ENCODE results near the gene CDK16. TPM values are rescaled to one million over a fixed set of nuclear protein-coding genes. Genes with fewer than 3 reads are reported as not detected.

The CDK16 gene
- polyA plus RNA-seq, 1 of the 3 experiments (the other 2 are of a cell fraction), result 116 TPM

DNA sequence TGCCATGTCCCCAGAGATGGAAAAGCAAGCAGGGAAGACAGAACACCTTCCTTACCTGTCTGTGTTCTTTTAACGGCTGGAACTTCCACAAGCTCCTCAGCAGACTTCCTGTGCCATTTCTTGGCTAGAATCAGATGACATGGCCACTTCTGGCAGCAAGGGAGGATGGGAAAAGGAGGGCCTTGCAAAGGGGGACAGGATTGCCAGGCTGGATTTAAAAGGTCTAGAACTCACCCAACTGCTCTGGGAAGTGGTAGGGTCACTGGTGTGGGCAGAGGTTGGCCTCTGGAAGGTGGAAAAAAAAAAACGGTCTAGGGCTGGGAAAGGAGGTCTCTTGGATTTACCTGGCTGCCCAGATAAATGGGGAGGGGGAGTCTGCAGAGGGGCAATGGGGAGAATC, 12.7 kb downstream of the CDK16 start:
- Histone ChIP-seq H3K9me2 (no peaks in the 10 kb centered on the region), H3K36me3 (replicated peaks in 1 of 2; ENCODE audit: control insufficient read depth in 1 of 2, insufficient read depth in 2 of 2, low read length in 1 of 2) (peaks cover 8 to 34% of the 10 kb centered on the region in 2 experiments), H3K4me2 (no peak overlapping the region), H3K27ac (ENCODE audit: low read depth in 2 of 2, low read length in 1 of 2) (no peak overlapping the region), H3F3A (replicated peaks; ENCODE audit: insufficient read depth) (peaks cover 23% of the 10 kb centered on the region), H3K9me3 (no peaks in the 10 kb centered on the region), H4K20me1 (ENCODE audit: insufficient read depth) (peaks cover 10% of the 10 kb centered on the region; the same call in 1 of the 2 replicates), H3K27me3 (ENCODE audit: insufficient read depth) (no peaks in the 10 kb centered on the region), H3K4me3 (ENCODE audit: low read depth in 2 of 2, low read length in 1 of 2) (no peak overlapping the region), H3K4me1 (ENCODE audit: control insufficient read depth in 1 of 2, insufficient read depth in 2 of 2, low read depth in 1 of 2, low read length in 1 of 2) (peaks cover 0 to 7% of the 10 kb centered on the region in 2 experiments; a peak in 2 of 4 replicates), H2AFZ (ENCODE audit: low read depth) (no peak overlapping the region), H3K79me2 (ENCODE audit: insufficient read depth) (peaks cover 25% of the 10 kb centered on the region), H3K9ac (no peak overlapping the region)
- TF ChIP-seq RAD21 (IDR thresholded peaks at IDR 0.05; ENCODE audit: low read length) (no peak), MAX (IDR thresholded peaks at IDR 0.05; ENCODE audit: low read depth) (no peak), EP300 (IDR thresholded peaks at IDR 0.05; ENCODE audit: borderline replicate concordance in 1 of 2, low read depth in 1 of 2, low read length in 1 of 2) (no peak), NRF1 (IDR thresholded peaks at IDR 0.05; ENCODE audit: low read depth, low read length) (no peak), IRF3 (IDR thresholded peaks at IDR 0.05; ENCODE audit: low read depth, low read length) (no peak)
- 53% methylated on average over 2 of the region's 2 CpGs for WGBS (ENCODE audit: low lambda C conversion rate)
- ChIA-PET CTCF (interaction anchor here (0.7 to 1.3 kb wide), 2 partner anchors 12 to 293 kb away, joined by 3 read pairs; partner anchors contain the start of gene CDK16), POLR2A (no interaction called here)
- no peak for DNase-seq

DNA sequence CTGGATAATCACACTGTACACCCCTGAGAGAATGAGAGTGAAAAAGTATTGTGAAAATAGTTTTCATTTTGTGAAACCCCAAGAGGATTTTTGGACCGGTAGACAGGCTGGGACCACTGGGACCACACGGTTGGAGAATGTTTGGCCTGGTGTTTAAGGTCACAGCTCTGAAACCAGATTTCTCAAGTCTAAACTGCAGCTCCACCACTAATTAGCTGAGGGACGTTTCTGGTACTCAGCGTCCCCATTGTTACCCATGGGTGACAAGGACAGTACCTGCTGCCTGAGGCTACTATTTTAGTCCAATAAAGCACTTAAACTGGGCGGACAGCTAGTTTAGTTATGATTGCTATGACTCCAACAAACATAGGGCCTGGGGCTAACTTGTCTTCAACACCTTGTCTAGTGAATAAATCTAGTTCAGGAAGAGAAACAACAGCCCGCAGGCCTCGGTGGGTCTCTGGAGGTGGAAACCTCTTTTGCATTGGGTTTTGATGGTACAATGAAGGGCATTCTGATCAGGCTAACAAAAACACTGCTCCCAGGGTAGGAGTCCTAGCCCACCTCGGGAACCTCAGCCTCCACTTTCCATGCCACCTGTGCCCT, 13.8 kb downstream of the CDK16 start:
- H3K4me1 ChIP-seq (ENCODE audit: control insufficient read depth in 1 of 2, insufficient read depth in 2 of 2, low read depth in 1 of 2, low read length in 1 of 2), result peaks cover 0 to 10% of the 10 kb centered on the region in 2 experiments; a peak in 2 of 4 replicates
- no peaks in the 10 kb centered on the region for H3K27me3 ChIP-seq (ENCODE audit: insufficient read depth)
- peak overlapping the region; percentile 78 to 83 for H3K4me3 ChIP-seq (ENCODE audit: low read depth in 2 of 2, low read length in 1 of 2)
- H3F3A ChIP-seq (replicated peaks; ENCODE audit: insufficient read depth), result peaks cover 23% of the 10 kb centered on the region
- H2AFZ ChIP-seq (ENCODE audit: low read depth), result peak overlapping the region; percentile 78
- TF ChIP-seq RCOR1 (IDR thresholded peaks at IDR 0.05; ENCODE audit: low read length) (no peak), TEAD4 (IDR thresholded peaks at IDR 0.05; ENCODE audit: borderline replicate concordance, insufficient read depth) (no peak)
- peak overlapping the region; percentile 97 for H3K4me2 ChIP-seq
- H4K20me1 ChIP-seq (ENCODE audit: insufficient read depth), result peaks cover 21% of the 10 kb centered on the region; the same call in 1 of the 2 replicates
- no peak for DNase-seq
- H3K9me2 ChIP-seq, result no peaks in the 10 kb centered on the region
- ChIA-PET POLR2A (interaction anchor here (1.0 to 2.4 kb wide), 5 partner anchors 11 to 152 kb away, joined by 3 to 10 read pairs (median 5); no protein-coding TSS in a partner anchor), CTCF (interaction anchor here (0.7 to 1.3 kb wide), 2 partner anchors 14 to 80 kb away, joined by 3 to 4 read pairs; partner anchors contain the start of gene CDK16)
- H3K36me3 ChIP-seq (replicated peaks in 1 of 2; ENCODE audit: control insufficient read depth in 1 of 2, insufficient read depth in 2 of 2, low read length in 1 of 2), result peaks cover 10 to 23% of the 10 kb centered on the region in 2 experiments
- H3K79me2 ChIP-seq (ENCODE audit: insufficient read depth), result peaks cover 36% of the 10 kb centered on the region
- H3K9ac ChIP-seq, result peak overlapping the region; percentile 93
- peak overlapping the region; percentile 92 to 97 for H3K27ac ChIP-seq (ENCODE audit: low read depth in 2 of 2, low read length in 1 of 2)
- no peaks in the 10 kb centered on the region for H3K9me3 ChIP-seq
- 60% methylated on average over 7 of the region's 8 CpGs for WGBS (ENCODE audit: low lambda C conversion rate)

Data from SK-N-SH (cell line).